ENCODE data around the gene ALK. TPM values are rescaled to one million over a fixed set of nuclear protein-coding genes. Genes with fewer than 3 reads are reported as not detected.
A peak's percentile ranks its signal among the peaks of the same experiment; 100 is the strongest.

Gene ALK
- total and polyA plus RNA-seq, 3 experiments from 2014 or later, result not detected

DNA sequence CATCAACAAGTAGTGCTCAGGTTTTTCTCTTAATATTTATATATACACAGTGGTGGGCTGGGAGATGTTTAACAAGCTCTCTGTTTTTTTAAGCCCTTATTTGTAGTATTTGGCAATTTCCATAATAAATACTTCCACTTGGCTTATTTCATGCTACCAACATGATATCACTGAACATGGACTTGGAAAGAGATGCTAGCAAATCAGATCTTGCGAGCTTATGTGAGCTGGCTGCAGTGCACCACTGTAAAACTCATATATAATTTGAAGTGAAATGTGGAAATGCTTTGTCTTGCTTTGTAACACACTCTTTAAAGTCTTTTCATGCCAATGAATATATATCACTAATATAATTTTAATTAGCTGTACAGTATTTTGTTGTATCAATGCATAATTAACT is 155.7 kb downstream of the ALK start:
- POLR2A ChIA-PET, result no interaction called here
- H3K9me3 Mint-ChIP-seq, result no peaks in the 10 kb centered on the region
- Histone ChIP-seq H3K4me1 (ENCODE audit: insufficient read depth, low read length) (no peaks in the 10 kb centered on the region), H3K4me3 (ENCODE audit: low read length) (no peak overlapping the region), H3K36me3 (ENCODE audit: insufficient read depth, low read length) (no peaks in the 10 kb centered on the region), H3K9me3 (ENCODE audit: low read length) (no peaks in the 10 kb centered on the region), H3K27me3 (ENCODE audit: insufficient read depth, low read length, poor library complexity, severe bottlenecking) (no peaks in the 10 kb centered on the region), H3K27ac (ENCODE audit: low read depth, low read length) (no peak overlapping the region)
- no peaks in the 10 kb centered on the region for H3K4me1 Mint-ChIP-seq
- CTCF ChIA-PET, result no interaction called here
- H3K4me3 Mint-ChIP-seq, result no peak overlapping the region
- no peaks in the 10 kb centered on the region for H3K36me3 Mint-ChIP-seq
- H3K27ac Mint-ChIP-seq, result no peak overlapping the region
- peaks cover 11 to 25% of the 10 kb centered on the region in 2 donors for H3K27me3 Mint-ChIP-seq
- no peak for DNase-seq

DNA sequence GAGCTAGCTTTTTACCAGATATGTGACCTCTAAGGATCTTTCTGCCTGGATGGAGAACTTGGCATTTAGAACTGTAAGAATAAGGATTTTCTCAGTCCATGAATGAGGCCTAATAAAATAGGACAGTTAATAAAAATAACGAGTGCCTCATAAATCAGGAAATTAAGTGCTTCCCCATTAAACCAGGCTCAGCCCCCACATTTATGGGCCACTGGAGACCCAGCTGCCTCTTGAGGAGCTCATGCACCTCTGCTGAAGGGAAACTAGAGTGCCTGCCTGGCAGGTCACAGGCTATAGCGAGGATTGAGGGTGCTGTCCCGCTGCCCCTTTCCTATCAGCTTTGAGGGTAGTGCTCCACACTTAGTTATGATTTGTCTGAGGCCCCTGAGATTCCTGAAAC is 158.0 kb downstream of the ALK start:
- peaks cover 12 to 14% of the 10 kb centered on the region in 2 donors for H3K27me3 Mint-ChIP-seq
- no peaks in the 10 kb centered on the region for H3K9me3 ChIP-seq (ENCODE audit: low read length)
- H3K9me3 Mint-ChIP-seq, result no peaks in the 10 kb centered on the region
- H3K4me3 Mint-ChIP-seq, result no peak overlapping the region
- H3K4me3 ChIP-seq (ENCODE audit: low read length), result no peak overlapping the region
- no peaks in the 10 kb centered on the region for H3K36me3 ChIP-seq (ENCODE audit: insufficient read depth, low read length)
- no peak overlapping the region for H3K27ac Mint-ChIP-seq
- H3K27ac ChIP-seq (ENCODE audit: low read depth, low read length), result no peak overlapping the region
- no peak for DNase-seq
- CTCF ChIA-PET, result no interaction called here
- H3K27me3 ChIP-seq (ENCODE audit: insufficient read depth, low read length, poor library complexity, severe bottlenecking), result no peaks in the 10 kb centered on the region
- no peaks in the 10 kb centered on the region for H3K4me1 Mint-ChIP-seq
- H3K4me1 ChIP-seq (ENCODE audit: insufficient read depth, low read length), result no peaks in the 10 kb centered on the region
- POLR2A ChIA-PET, result no interaction called here
- no peaks in the 10 kb centered on the region for H3K36me3 Mint-ChIP-seq

DNA sequence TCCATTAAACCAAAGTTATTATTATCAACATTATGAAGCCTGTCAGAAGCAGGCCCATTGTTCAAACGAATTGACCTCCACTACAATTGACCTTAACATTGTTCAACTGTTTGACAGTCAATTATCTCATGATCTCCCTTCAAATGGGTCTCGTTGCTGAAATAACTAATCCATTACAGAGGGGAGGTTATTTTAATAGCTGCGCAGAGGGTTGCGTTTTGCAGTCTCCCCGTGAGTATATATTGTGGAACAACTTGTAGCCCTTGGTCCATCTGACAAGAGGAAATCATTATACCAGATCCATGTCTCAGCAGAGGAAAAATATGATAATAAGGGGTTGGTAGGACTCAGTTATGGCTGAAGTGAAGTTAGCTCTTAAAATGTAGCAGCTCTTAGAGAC is 159.1 kb downstream of the ALK start:
- Histone ChIP-seq H3K4me3 (ENCODE audit: low read length) (no peak overlapping the region), H3K27ac (ENCODE audit: low read depth, low read length) (no peak overlapping the region), H3K27me3 (ENCODE audit: insufficient read depth, low read length, poor library complexity, severe bottlenecking) (no peaks in the 10 kb centered on the region), H3K9me3 (ENCODE audit: low read length) (no peaks in the 10 kb centered on the region), H3K4me1 (ENCODE audit: insufficient read depth, low read length) (no peaks in the 10 kb centered on the region), H3K36me3 (ENCODE audit: insufficient read depth, low read length) (no peaks in the 10 kb centered on the region)
- DNase-seq, result no peak
- Mint-ChIP-seq H3K36me3 (no peaks in the 10 kb centered on the region), H3K27ac (no peak overlapping the region), H3K27me3 (peaks cover 8 to 14% of the 10 kb centered on the region in 2 donors), H3K9me3 (no peaks in the 10 kb centered on the region), H3K4me1 (no peaks in the 10 kb centered on the region), H3K4me3 (no peak overlapping the region)
- CTCF ChIA-PET, result no interaction called here
- POLR2A ChIA-PET, result no interaction called here

DNA sequence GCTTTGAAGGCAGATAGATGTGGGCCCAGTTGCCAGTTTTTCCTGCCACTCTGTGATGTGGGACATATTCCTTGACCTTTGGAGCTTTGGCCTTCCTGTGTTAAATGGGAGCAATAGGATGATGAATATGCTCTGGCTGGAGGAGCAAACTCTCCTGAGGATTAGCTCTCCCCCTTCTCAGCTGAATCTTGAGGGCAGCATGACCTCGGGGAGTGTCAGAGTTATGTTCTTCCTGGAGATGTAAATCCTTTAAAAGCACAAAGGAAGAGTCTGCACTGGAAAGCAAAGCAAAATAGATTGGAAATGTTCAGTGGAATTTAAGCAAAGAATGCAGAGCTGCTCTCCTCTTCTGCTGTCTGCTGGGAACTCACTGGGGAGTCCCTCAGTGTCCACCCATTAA is 160.1 kb downstream of the ALK start:
- no peaks in the 10 kb centered on the region for H3K4me1 ChIP-seq (ENCODE audit: insufficient read depth, low read length)
- H3K27ac Mint-ChIP-seq, result peak overlapping the region in 2 of 8 donors; percentile 11 to 24
- H3K27ac ChIP-seq (ENCODE audit: low read depth, low read length), result no peak overlapping the region
- no peak for DNase-seq
- H3K4me3 Mint-ChIP-seq, result no peak overlapping the region
- ChIA-PET CTCF (no interaction called here), POLR2A (no interaction called here)
- H3K9me3 Mint-ChIP-seq, result no peaks in the 10 kb centered on the region
- peaks cover 8 to 14% of the 10 kb centered on the region in 2 donors for H3K27me3 Mint-ChIP-seq
- no peaks in the 10 kb centered on the region for H3K27me3 ChIP-seq (ENCODE audit: insufficient read depth, low read length, poor library complexity, severe bottlenecking)
- no peaks in the 10 kb centered on the region for H3K9me3 ChIP-seq (ENCODE audit: low read length)
- no peak overlapping the region for H3K4me3 ChIP-seq (ENCODE audit: low read length)
- H3K4me1 Mint-ChIP-seq, result no peaks in the 10 kb centered on the region
- H3K36me3 Mint-ChIP-seq, result no peaks in the 10 kb centered on the region
- no peaks in the 10 kb centered on the region for H3K36me3 ChIP-seq (ENCODE audit: insufficient read depth, low read length)

DNA sequence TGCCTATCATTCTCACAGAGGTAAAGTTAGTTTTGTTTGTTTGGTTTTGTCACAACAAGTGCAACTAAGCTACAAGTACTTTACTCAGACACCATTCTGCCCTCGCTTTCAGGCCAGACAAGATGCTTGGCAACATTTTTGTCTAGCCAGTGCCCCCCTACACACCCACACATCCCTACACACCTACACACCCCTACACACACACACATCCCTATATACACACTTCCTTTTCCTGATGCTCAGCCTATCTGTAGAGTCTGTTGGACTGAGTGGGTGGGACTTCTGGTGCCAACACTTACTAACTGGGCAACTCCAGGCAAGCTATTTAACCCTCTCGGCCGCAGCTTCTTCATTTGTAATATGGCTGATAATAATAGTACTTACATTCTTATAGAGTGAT is 161.4 kb downstream of the ALK start:
- Mint-ChIP-seq H3K4me1 (no peaks in the 10 kb centered on the region), H3K9me3 (no peaks in the 10 kb centered on the region), H3K4me3 (no peak overlapping the region), H3K27ac (no peak overlapping the region), H3K36me3 (no peaks in the 10 kb centered on the region), H3K27me3 (peaks cover 8 to 14% of the 10 kb centered on the region in 2 donors)
- ChIA-PET POLR2A (no interaction called here), CTCF (no interaction called here)
- H3K4me3 ChIP-seq (ENCODE audit: low read length), result no peak overlapping the region
- no peak overlapping the region for H3K27ac ChIP-seq (ENCODE audit: low read depth, low read length)
- no peaks in the 10 kb centered on the region for H3K36me3 ChIP-seq (ENCODE audit: insufficient read depth, low read length)
- H3K4me1 ChIP-seq (ENCODE audit: insufficient read depth, low read length), result no peaks in the 10 kb centered on the region
- H3K27me3 ChIP-seq (ENCODE audit: insufficient read depth, low read length, poor library complexity, severe bottlenecking), result no peaks in the 10 kb centered on the region
- H3K9me3 ChIP-seq (ENCODE audit: low read length), result no peaks in the 10 kb centered on the region
- DNase-seq, result no peak

DNA sequence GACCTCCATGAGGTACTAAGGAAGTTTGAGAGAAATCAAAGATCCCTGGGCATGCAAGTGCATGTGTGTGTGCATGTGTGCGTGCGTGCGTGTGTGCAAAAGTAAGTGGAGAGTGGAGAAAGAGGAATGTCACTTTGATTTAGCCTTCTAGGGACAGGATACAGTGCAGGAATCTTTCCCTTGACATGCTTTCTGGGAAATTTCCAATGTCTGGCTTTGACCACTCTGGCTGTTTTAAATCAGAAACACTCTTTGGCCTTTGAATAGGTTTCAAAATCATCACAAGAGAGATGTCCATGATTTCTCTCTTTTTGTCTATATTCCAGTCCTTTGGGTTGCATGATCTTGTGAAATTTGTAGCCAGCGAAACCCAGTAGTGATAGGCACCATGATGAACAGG is 162.0 kb downstream of the ALK start:
- H3K36me3 Mint-ChIP-seq, result no peaks in the 10 kb centered on the region
- no peaks in the 10 kb centered on the region for H3K4me1 Mint-ChIP-seq
- ChIA-PET POLR2A (no interaction called here), CTCF (no interaction called here)
- H3K27ac Mint-ChIP-seq, result no peak overlapping the region
- H3K4me3 Mint-ChIP-seq, result peak overlapping the region in 1 of 7 donors; percentile 59
- Histone ChIP-seq H3K4me1 (ENCODE audit: insufficient read depth, low read length) (no peaks in the 10 kb centered on the region), H3K27ac (ENCODE audit: low read depth, low read length) (no peak overlapping the region), H3K4me3 (ENCODE audit: low read length) (no peak overlapping the region), H3K27me3 (ENCODE audit: insufficient read depth, low read length, poor library complexity, severe bottlenecking) (no peaks in the 10 kb centered on the region), H3K36me3 (ENCODE audit: insufficient read depth, low read length) (no peaks in the 10 kb centered on the region), H3K9me3 (ENCODE audit: low read length) (no peaks in the 10 kb centered on the region)
- H3K9me3 Mint-ChIP-seq, result no peaks in the 10 kb centered on the region
- peaks cover 8 to 14% of the 10 kb centered on the region in 2 donors for H3K27me3 Mint-ChIP-seq
- DNase-seq, result no peak

DNA sequence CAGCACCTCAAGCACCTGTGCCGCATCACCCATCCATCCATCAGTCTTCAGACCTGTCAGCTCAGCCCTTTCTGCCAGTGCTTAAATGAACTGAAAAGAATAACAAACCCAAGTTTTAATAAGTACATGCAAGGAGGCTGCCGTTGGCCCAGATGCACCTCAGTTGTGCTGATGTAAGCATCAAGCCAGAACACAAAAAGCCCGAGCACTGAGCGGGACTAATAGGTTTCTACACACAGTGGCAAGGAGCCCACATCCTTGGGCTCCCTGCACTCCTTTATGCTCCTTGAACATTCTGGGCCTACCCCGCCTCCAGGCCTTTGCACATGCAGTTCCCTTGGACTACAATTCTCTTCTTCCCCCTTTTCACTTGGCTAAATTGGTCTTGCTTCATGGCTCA is 165.6 kb downstream of the ALK start:
- H3K4me3 Mint-ChIP-seq, result no peak overlapping the region
- no peaks in the 10 kb centered on the region for H3K27me3 ChIP-seq (ENCODE audit: insufficient read depth, low read length, poor library complexity, severe bottlenecking)
- H3K9me3 Mint-ChIP-seq, result no peaks in the 10 kb centered on the region
- no peaks in the 10 kb centered on the region for H3K4me1 Mint-ChIP-seq
- ChIA-PET POLR2A (no interaction called here), CTCF (no interaction called here)
- no peak overlapping the region for H3K27ac ChIP-seq (ENCODE audit: low read depth, low read length)
- H3K36me3 ChIP-seq (ENCODE audit: insufficient read depth, low read length), result no peaks in the 10 kb centered on the region
- H3K27me3 Mint-ChIP-seq, result peaks cover 4 to 8% of the 10 kb centered on the region in 2 donors
- DNase-seq, result no peak
- no peaks in the 10 kb centered on the region for H3K9me3 ChIP-seq (ENCODE audit: low read length)
- no peaks in the 10 kb centered on the region for H3K4me1 ChIP-seq (ENCODE audit: insufficient read depth, low read length)
- no peak overlapping the region for H3K27ac Mint-ChIP-seq
- H3K36me3 Mint-ChIP-seq, result no peaks in the 10 kb centered on the region
- no peak overlapping the region for H3K4me3 ChIP-seq (ENCODE audit: low read length)

DNA sequence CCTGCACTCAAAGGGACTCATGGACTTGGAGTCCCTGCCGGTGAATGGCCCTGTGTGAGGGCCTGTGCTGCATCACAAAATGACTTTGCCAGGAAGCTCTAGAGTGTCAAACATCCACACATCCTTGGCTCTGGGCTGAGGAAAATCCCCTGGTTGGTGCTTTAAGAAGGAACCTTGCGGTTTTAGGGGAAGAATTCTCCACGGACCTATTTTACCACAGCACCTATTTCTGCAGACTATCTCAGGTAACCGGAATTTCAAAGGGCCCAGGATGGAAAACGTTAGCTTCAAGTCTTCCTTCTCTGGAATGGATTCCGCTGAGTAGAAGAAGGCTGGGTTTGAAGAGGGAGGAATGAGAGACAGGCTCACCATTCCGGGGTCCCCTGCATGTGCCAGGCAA is 166.2 kb downstream of the ALK start:
- no peak for DNase-seq
- H3K36me3 Mint-ChIP-seq, result no peaks in the 10 kb centered on the region
- H3K27ac Mint-ChIP-seq, result no peak overlapping the region
- H3K9me3 Mint-ChIP-seq, result no peaks in the 10 kb centered on the region
- POLR2A ChIA-PET, result no interaction called here
- Histone ChIP-seq H3K4me1 (ENCODE audit: insufficient read depth, low read length) (no peaks in the 10 kb centered on the region), H3K36me3 (ENCODE audit: insufficient read depth, low read length) (no peaks in the 10 kb centered on the region), H3K27ac (ENCODE audit: low read depth, low read length) (no peak overlapping the region), H3K27me3 (ENCODE audit: insufficient read depth, low read length, poor library complexity, severe bottlenecking) (no peaks in the 10 kb centered on the region), H3K9me3 (ENCODE audit: low read length) (no peaks in the 10 kb centered on the region), H3K4me3 (ENCODE audit: low read length) (no peak overlapping the region)
- no peak overlapping the region for H3K4me3 Mint-ChIP-seq
- H3K4me1 Mint-ChIP-seq, result no peaks in the 10 kb centered on the region
- peaks cover 4 to 8% of the 10 kb centered on the region in 2 donors for H3K27me3 Mint-ChIP-seq
- CTCF ChIA-PET, result no interaction called here

DNA sequence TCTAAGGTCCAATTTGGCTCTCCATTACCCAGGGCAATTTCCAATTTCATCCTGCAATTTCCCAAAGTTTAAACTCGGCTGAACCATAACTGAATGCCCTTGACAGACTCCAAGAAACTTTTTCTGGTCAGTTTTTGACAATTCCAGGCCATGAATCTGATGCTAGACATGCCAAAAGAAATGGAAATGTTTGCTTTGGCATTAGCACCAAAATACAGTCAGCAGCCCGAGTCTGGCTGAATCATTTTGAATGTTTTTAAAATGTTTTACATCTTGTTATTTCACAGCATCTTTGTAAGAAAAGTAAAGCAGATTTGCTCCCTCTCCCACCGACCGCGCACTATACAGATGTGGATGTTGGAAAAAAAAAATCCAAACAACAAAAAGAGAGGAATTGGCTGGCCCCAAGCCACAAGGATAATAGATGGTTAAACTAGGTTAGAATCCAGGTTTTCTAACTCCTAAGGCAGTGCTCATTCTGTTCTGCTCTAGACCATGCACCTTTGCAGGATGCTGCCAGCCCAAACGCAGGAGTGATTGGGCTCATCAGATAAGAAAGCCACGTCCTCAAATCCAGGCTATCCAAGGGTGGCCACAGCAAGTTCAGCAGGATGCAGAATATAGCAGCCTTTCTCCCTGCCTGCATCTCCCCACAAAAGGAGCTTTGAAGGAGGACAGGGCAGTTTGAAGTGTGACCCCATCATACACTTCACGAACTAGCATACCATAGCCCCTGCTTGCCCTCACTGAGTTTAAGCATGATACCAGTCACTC is 167.5 kb downstream of the ALK start:
- CTCF ChIA-PET, result no interaction called here

More for the DNA sequence above, 167.5 kb downstream of the ALK start:
- no peaks in the 10 kb centered on the region for H3K36me3 Mint-ChIP-seq
- Histone ChIP-seq H3K36me3 (ENCODE audit: insufficient read depth, low read length) (no peaks in the 10 kb centered on the region), H3K27me3 (ENCODE audit: insufficient read depth, low read length, poor library complexity, severe bottlenecking) (no peaks in the 10 kb centered on the region), H3K9me3 (ENCODE audit: low read length) (no peaks in the 10 kb centered on the region), H3K4me3 (ENCODE audit: low read length) (no peak overlapping the region), H3K4me1 (ENCODE audit: insufficient read depth, low read length) (no peaks in the 10 kb centered on the region), H3K27ac (ENCODE audit: low read depth, low read length) (no peak overlapping the region)
- H3K27ac Mint-ChIP-seq, result no peak overlapping the region
- H3K4me1 Mint-ChIP-seq, result no peaks in the 10 kb centered on the region
- POLR2A ChIA-PET, result no interaction called here
- no peaks in the 10 kb centered on the region for H3K9me3 Mint-ChIP-seq
- no peak overlapping the region for H3K4me3 Mint-ChIP-seq
- no peak for DNase-seq
- H3K27me3 Mint-ChIP-seq, result peaks cover 4 to 8% of the 10 kb centered on the region in 2 donors
